ENCODE measurements around the gene MRNIP. TPM values are rescaled to one million over a fixed set of nuclear protein-coding genes. Genes with fewer than 3 reads are reported as not detected.
"Not testable (repeated sequence)": the region's sequence is repeated elsewhere in the genome, so short reads cannot be mapped to it uniquely, and the experiment has no call there.

MRNIP gene
- total RNA-seq, 1 donor from 2014 or later = 21.0 TPM

DNA sequence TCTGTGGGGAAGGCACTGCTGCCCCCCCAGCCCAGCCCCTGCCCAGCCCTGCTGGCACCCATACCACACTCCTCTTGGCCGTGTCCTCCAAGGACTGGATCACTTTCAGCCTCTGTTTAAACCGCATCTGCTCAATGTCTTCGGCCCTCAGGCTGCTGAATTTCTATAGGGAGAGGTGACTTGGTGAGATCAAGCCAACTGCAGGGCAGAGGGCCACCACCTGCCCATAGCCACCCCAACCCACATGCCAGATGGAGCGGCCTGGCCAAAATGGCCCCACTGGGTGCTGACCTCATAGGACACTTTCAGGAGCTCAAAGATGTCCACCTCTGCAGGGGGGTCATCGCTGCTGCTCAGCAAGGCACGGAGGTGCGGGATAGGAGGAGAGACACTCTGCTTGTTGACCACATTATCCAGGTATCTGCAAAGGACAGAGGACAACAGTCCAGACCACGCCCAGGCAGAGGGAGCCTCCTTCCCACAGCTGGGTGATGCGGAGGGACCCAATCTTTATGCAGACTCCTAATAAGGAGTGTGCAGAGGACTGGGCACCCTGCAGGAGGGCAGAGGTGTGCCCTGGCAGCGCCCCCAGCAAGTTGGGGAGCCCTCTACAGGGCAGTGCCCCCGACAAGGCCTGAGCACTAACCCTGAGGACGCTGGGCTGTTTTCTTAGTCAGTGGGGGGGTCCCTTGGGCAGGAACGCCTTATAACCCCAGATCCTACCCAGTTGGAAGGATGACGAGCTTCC, 14.4 kb upstream of the MRNIP start:
- intact Hi-C loops (cut with micrococcal nuclease) = no loop called here

GRCh38 chr5:179872055-179872827, 13.6 kb upstream of the MRNIP start:
- intact Hi-C loops (cut with micrococcal nuclease) = no loop called here

DNA sequence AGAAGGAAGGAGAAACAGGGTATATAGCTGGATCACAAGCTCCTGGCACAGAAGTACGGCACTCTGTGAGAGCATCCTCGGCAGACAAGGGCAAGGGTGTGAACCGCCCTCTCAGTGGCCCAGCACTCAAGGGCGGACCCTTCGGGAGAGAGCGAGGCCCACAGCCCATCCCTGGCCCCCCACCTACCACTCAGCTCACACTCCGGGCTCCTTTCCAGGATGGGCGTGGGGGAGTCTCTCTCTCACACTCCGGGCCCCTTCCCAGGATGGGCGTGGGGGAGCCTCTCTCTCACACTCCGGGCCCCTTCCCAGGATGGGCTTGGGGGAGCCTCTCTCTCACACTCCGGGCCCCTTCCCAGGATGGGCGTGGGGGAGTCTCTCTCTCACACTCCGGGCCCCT, 12.9 kb upstream of the MRNIP start:
- intact Hi-C loops (cut with micrococcal nuclease) = not testable (repeated sequence)

- intact Hi-C loops (cut with micrococcal nuclease) = no loop called here
These were observed 12.3 kb upstream of the MRNIP start for GRCh38 chr5:179870952-179871351.

- intact Hi-C loops (cut with micrococcal nuclease) = no loop called here
These were observed 11.8 kb upstream of the MRNIP start for GRCh38 chr5:179870403-179870903.

GRCh38 chr5:179869641-179870402, 11.2 kb upstream of the MRNIP start:
- intact Hi-C loops (cut with micrococcal nuclease) = no loop called here

- intact Hi-C loops (cut with micrococcal nuclease) = no loop called here
These were observed 10.5 kb upstream of the MRNIP start for GRCh38 chr5:179869101-179869500.

DNA sequence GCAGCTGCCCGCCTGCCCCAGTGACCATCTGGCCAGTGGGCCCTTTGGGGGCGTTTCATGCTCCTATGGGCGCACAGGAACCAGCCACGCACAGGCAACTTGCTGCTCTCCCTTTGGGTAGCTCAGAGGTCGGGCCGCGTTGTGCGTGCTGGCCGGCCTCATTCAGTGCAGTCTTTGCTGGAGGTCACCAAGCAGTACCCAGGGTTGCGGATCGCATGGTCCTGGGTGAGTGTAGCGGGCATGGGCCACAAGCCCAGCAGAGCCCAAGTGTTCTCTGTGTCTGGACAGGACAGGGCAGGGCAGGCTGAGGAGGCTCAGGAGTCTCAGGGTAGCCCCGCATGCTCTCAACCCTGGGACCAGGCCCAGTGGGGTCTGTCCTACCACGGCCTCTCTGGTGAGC, 9.9 kb upstream of the MRNIP start:
- intact Hi-C loops (cut with micrococcal nuclease) = no loop called here

GRCh38 chr5:179867476-179867875, 8.9 kb upstream of the MRNIP start:
- intact Hi-C loops (cut with micrococcal nuclease) = no loop called here

- intact Hi-C loops (cut with micrococcal nuclease) = no loop called here
These were observed 8.5 kb upstream of the MRNIP start for GRCh38 chr5:179867079-179867465.

DNA sequence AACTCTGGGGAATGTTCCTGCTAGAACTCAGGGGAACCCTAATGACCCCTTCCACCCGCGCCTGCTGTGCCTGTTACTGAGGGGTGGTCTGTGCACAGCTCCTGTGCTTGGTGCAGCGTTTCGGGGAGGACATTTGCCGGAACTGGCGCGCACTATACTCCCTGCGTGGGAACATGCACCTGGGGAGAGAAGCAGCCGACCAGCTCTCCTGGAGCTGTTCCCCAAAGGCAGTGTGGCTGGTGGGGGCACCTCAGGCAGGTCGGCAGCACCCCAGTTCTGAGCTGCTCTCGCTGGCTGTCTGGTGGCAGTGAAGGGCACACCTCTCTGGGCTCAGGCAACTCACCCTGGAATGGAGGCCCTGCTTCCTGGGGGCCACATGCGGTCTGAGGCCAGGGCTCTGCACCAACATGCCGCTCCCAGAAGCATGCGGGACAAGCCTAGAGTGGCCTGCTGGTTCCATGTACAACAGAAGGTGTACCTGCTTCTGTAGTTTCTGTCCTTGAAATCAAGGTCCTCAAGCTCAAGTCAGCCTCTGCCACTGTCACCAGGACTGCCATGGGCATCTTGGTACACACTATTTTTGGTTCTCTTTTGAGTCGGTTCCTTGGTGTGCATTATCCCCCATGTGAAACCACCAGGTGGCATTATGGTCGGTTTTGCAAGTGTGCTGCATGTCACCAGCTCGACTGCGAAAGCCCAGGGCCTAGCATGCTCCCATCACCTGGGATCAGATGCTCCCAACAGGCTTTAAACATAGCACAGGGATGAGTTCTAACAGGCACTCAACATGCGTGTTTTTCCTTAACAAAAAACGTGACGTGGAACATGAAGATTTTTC, 7.8 kb upstream of the MRNIP start:
- intact Hi-C loops (cut with micrococcal nuclease) = no loop called here

DNA sequence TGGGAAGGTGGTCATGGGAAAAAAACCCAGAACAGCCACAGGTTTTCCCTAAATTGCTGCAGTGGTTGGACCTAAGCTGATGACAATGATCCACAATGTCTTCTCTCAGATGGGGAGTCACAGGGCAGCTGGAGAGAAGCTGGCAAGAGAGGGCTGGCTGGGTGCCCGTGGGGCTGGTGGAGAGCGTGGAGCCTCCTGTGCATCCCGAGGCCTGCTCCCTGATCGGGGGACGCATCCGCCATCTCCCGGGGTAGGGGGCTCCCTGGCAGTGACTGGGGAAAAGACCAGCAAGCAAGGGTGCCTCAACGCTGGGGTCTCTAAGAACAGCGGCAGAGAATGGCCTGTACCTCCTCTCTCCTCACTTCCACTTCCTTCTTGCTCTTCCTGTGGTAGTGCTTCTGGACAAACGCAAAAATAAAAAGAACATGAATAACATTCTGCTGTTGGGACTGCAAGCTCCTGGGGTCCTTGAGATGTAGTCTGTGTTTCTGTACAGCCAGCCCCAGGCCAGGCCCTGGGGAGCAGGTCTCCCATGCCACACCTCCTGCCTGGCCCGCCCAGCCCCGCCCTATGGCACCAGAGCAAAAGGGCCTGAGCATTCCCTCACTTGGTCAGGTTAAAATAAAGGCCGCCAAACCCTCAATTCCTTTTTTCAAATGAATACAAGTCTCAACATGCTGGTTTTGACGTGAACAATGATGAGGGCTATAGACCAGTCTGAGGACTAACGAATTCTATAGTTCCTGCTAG, 7.0 kb upstream of the MRNIP start:
- intact Hi-C loops (cut with micrococcal nuclease) = no loop called here

DNA sequence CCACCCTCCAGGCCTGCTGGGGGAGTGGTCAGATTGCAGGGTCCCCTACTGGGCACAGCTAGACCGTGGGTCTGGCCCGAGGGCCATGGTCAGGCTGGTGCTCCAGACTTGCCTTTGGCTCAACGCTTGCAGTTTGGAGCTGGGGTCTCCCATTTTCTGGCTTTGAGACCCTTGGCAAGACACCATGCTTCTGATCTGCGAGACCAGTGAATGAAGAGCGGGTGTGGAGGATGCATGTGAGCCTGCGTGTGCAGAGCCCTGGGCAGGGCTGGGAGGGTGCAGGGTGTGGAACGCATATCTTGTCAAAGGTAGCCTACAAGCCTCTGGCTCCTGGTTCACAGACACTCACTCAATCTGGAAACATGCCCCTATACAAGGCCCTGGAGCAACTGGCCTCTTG, 6.1 kb upstream of the MRNIP start:
- intact Hi-C loops (cut with micrococcal nuclease) = no loop called here

GRCh38 chr5:179863449-179864085, 5.0 kb upstream of the MRNIP start:
- intact Hi-C loops (cut with micrococcal nuclease) = no loop called here

GRCh38 chr5:179862891-179863290, 4.3 kb upstream of the MRNIP start:
- intact Hi-C loops (cut with micrococcal nuclease) = no loop called here

GRCh38 chr5:179862296-179862695, 3.7 kb upstream of the MRNIP start:
- intact Hi-C loops (cut with micrococcal nuclease) = no loop called here

DNA sequence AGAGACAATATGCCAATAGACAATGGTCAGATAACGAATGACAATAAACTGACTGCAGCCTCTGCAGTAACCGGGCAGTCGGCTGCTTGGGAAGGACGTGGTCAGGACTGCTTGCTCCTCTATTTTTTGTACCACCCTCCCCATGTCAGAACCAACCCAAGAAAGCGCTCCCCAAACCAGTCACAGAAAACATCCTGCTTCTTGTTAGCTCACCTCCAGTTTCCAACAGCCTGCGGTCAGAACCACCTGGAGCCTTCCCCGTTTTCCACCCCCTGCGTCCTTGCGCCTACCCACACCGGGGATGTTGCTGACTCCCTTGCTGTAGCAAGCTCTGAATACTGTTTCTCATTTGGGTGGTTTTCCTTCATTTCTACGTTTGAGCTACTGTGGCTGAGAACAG, 1.7 kb upstream of the MRNIP start:
- intact Hi-C loops (cut with micrococcal nuclease) = no loop called here

GRCh38 chr5:179858241-179858585, 404 bp downstream of the MRNIP start:
- intact Hi-C loops (cut with micrococcal nuclease) = loop anchor here (1.0 to 2.0 kb wide), 5 partner anchors 22 to 95 kb away; partner anchors contain the start of genes SQSTM1 and TBC1D9B

- intact Hi-C loops (cut with micrococcal nuclease) = no loop called here
These were observed 4.3 kb downstream of the MRNIP start for GRCh38 chr5:179854356-179854755.

All from T-helper 2 cell treated with Interferon-gamma antibody and Interleukin-4, amounts not matched to agents 100 ng/mL and 5 ng/mL, for 36 hours (primary cell).